Suprapubic skin (tissue), 4 donors: ENCODE data around the gene ZFHX3. TPM values are rescaled to one million over a fixed set of nuclear protein-coding genes. Genes with fewer than 3 reads are reported as not detected.

Experiments
- DNase-seq, 2 donors: peaks; one replicate each; pipeline ENCODE4 v3.0.0-alpha.2; 2019; ENCODE audit warnings: low spot score in 2 of 2
- H3K27ac ChIP-seq: fragments of 200-600 bp; sonication (generic); one replicate; pipeline ENCODE4 v1.5.1; 2019
- H3K27me3 ChIP-seq: fragments of 200-600 bp; sonication (generic); one replicate; pipeline ENCODE4 v1.5.1; 2019
- H3K36me3 ChIP-seq: fragments of 200-600 bp; sonication (generic); one replicate; pipeline ENCODE4 v1.5.1; 2019
- H3K4me1 ChIP-seq: fragments of 200-600 bp; sonication (generic); one replicate; pipeline ENCODE4 v1.5.1; 2019
- H3K4me3 ChIP-seq: fragments of 200-600 bp; sonication (generic); one replicate; pipeline ENCODE4 v1.5.1; 2019; ENCODE audit warnings: mild to moderate bottlenecking
- H3K9me3 ChIP-seq: fragments of 200-600 bp; sonication (generic); one replicate; pipeline ENCODE4 v1.5.1; 2019
- EP300 ChIP-seq: sonication (generic); formaldehyde crosslinking; IDR thresholded peaks from one replicate; pipeline ENCODE4 v1.6.1; 2017; ENCODE audit warnings: antibody characterized with exemption
- POLR2A ChIP-seq, 2 donors: fragments of 450-650 bp; IDR thresholded peaks; one replicate each; pipeline ENCODE4 v1.6.1; 2017; ENCODE audit warnings: antibody characterized with exemption in 2 of 2, mild to moderate bottlenecking in 2 of 2, moderate library complexity in 2 of 2
- POLR2AphosphoS5 ChIP-seq, 3 donors: sonication (generic); formaldehyde crosslinking; IDR thresholded peaks; one replicate each; pipeline ENCODE4 v1.6.1; 2017; ENCODE audit warnings: antibody characterized with exemption in 3 of 3
- WGBS: methylation state at CpG from one replicate; pipeline ENCODE4 v1.1.5; 2018; 5-methylcytosine and 5-hydroxymethylcytosine counted together
- total RNA-seq, 4 donors: library from RNA; depleted of rRNA; stranded (reverse); fragments of >200 nt; gene quantifications; one replicate each; pipeline ENCODE4 v1.1.0, GENCODE V29; 2016
- TF ChIP-seq, protein P1 (sequence below), 2 donors: fragments of 200-600 bp in 1 of 2; fragments of 450-650 bp in 1 of 2; sonication (generic) in 1 of 2; IDR thresholded peaks; one replicate each; pipeline ENCODE4 v1.5.1; 2016 to 2019; ENCODE audit warnings: antibody characterized with exemption in 2 of 2, mild to moderate bottlenecking in 1 of 2, moderate library complexity in 1 of 2

ZFHX3 gene
- total RNA-seq, 4 donors from 2014 or later: 10.4 to 16.1 (median 12.8) TPM

DNA sequence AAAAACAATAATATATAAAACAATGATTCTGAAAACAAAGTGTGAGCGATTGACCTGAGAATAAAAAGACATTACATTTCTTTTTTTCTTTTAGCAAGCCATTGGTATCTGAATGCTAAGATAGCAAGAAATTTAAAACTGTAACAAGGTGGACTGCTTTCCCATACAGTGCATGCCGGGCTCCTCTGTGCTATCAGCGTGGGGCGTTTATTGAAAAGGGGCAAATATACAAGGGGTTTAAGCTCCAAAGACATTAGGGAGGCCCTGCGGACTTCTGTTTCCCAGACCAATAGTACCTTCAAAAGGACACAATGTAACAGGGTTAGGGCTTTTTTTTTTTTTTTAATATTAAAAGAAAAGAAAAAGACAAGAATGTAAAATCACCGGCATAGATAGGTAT, 261.3 kb downstream of the ZFHX3 start:
- peaks cover 11% of the 10 kb centered on the region for H3K4me1 ChIP-seq
- H3K27me3 ChIP-seq: no peaks in the 10 kb centered on the region
- DNase-seq: no peak
- H3K4me3 ChIP-seq: no peak overlapping the region
- TF ChIP-seq EP300: no peak
- TF ChIP-seq, protein P1, sequence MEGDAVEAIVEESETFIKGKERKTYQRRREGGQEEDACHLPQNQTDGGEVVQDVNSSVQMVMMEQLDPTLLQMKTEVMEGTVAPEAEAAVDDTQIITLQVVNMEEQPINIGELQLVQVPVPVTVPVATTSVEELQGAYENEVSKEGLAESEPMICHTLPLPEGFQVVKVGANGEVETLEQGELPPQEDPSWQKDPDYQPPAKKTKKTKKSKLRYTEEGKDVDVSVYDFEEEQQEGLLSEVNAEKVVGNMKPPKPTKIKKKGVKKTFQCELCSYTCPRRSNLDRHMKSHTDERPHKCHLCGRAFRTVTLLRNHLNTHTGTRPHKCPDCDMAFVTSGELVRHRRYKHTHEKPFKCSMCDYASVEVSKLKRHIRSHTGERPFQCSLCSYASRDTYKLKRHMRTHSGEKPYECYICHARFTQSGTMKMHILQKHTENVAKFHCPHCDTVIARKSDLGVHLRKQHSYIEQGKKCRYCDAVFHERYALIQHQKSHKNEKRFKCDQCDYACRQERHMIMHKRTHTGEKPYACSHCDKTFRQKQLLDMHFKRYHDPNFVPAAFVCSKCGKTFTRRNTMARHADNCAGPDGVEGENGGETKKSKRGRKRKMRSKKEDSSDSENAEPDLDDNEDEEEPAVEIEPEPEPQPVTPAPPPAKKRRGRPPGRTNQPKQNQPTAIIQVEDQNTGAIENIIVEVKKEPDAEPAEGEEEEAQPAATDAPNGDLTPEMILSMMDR (IDR thresholded peaks at IDR 0.05): no peak
- TF ChIP-seq POLR2AphosphoS5 (IDR thresholded peaks at IDR 0.05): no peak
- TF ChIP-seq POLR2A (IDR thresholded peaks at IDR 0.05): no peak
- no peak overlapping the region for H3K27ac ChIP-seq
- WGBS: 94% methylated on average over 6 of the region's 6 CpGs
- H3K36me3 ChIP-seq: no peaks in the 10 kb centered on the region
- no peaks in the 10 kb centered on the region for H3K9me3 ChIP-seq

DNA sequence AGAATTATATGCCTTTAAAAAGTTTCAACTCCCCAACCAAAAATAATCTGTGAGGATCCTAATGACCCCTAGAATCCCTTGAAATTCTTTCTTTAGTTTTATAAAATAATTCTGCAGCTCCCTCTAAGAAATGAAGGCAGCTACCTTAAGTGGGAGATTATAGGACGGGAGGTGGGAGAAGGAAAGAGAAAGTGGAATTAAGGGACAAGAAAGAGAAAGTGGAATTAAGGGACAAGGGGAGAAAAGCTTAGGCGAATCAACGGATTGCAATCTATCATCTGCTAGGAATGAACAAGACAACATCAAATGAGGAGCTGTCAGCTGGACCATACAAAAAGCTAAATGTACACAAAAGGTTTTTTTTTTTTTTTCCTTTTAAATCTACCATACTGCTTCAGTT, 262.0 kb downstream of the ZFHX3 start:
- TF ChIP-seq POLR2A (IDR thresholded peaks at IDR 0.05) (no peak), EP300 (no peak), POLR2AphosphoS5 (IDR thresholded peaks at IDR 0.05) (no peak)
- TF ChIP-seq, protein P1 (IDR thresholded peaks at IDR 0.05): no peak
- no peak for DNase-seq
- no peaks in the 10 kb centered on the region for H3K27me3 ChIP-seq
- no peaks in the 10 kb centered on the region for H3K9me3 ChIP-seq
- H3K4me3 ChIP-seq: no peak overlapping the region
- no peaks in the 10 kb centered on the region for H3K36me3 ChIP-seq
- 68% methylated on average over 3 of the region's 3 CpGs for WGBS
- H3K4me1 ChIP-seq: peaks cover 11% of the 10 kb centered on the region
- no peak overlapping the region for H3K27ac ChIP-seq

DNA sequence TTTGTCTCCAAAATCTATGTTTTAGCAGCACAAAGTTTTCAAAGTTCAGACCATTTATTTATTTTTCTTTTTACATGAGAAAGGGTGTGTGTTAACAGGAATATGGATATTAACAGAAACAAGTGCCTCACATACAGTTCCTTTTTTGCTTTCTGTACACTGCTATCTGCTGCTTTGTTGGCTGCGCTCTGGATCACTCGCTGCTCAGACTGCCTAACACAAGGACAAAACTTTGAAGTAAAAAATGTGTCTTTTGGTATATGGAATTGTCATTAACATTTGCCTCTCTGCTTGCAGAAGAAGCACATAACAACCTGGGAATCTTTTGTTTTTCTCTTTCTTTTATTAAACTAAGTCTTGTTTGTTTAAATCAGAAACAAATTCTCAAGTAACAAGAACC, 262.8 kb downstream of the ZFHX3 start:
- TF ChIP-seq POLR2A (IDR thresholded peaks at IDR 0.05) (no peak), POLR2AphosphoS5 (IDR thresholded peaks at IDR 0.05) (no peak), EP300 (no peak)
- TF ChIP-seq, protein P1 (IDR thresholded peaks at IDR 0.05): no peak
- Histone ChIP-seq H3K36me3 (no peaks in the 10 kb centered on the region), H3K4me1 (peaks cover 11% of the 10 kb centered on the region), H3K9me3 (no peaks in the 10 kb centered on the region), H3K27ac (no peak overlapping the region), H3K27me3 (no peaks in the 10 kb centered on the region), H3K4me3 (no peak overlapping the region)
- no peak for DNase-seq
- WGBS: 89% methylated on average over 2 of the region's 2 CpGs

DNA sequence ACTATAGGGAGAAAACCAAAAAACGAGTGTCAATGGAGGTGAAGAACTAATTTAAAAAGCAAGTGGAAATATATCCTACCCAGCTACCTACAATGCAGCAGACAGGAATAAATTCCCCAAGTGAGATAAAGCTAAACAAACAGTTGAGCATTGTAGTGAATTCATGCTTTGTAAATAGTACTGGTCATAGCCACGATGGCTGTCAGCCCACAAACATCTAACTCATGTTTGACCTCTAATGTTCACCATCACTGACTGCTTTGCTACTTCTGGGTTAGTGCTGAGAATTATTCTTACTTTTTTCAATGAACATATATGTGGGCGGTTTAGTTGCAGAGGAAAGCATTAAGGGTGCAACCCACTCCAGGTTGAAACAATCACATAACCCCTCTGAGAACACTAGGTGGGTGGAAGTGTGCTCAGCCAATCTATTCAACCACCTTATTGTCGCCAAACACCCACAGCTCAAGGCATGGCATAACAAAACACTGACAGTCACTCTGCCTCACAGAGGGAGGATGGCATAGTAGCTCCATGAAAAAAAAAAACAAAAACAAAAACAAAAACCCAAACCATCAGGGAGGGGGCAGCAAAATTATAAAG, 264.1 kb downstream of the ZFHX3 start:
- Histone ChIP-seq H3K27me3 (no peaks in the 10 kb centered on the region), H3K4me1 (peaks cover 11% of the 10 kb centered on the region), H3K27ac (no peak overlapping the region), H3K36me3 (no peaks in the 10 kb centered on the region), H3K9me3 (no peaks in the 10 kb centered on the region), H3K4me3 (no peak overlapping the region)
- TF ChIP-seq POLR2A (IDR thresholded peaks at IDR 0.05): no peak
- no peak for TF ChIP-seq POLR2AphosphoS5 (IDR thresholded peaks at IDR 0.05)
- TF ChIP-seq, protein P1 (IDR thresholded peaks at IDR 0.05): no peak
- no peak for TF ChIP-seq EP300
- 85% methylated on average over 4 of the region's 4 CpGs for WGBS
- no peak for DNase-seq

DNA sequence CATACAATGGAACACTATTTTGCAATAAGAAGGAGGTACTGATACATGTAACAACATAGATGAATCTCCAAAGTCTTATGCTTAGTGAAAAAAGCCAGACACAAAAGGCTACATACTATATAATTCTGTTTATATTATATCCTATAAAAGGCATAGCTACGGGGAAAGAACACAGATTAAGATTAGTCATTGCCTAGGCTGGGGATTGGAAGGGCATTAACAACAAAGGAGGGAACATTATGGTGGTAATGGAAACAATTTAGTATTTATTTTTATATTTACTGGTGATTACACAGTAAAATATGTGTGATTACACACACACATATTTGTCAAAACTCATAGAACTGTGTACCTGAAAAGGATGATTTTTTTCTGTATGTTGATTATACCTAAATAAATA, 278.1 kb downstream of the ZFHX3 start:
- H3K36me3 ChIP-seq: no peaks in the 10 kb centered on the region
- no peak for DNase-seq
- TF ChIP-seq POLR2AphosphoS5 (IDR thresholded peaks at IDR 0.05): no peak
- TF ChIP-seq POLR2A (IDR thresholded peaks at IDR 0.05): no peak
- TF ChIP-seq, protein P1 (IDR thresholded peaks at IDR 0.05): no peak
- no peak for TF ChIP-seq EP300
- H3K4me3 ChIP-seq: no peak overlapping the region
- H3K27ac ChIP-seq: no peak overlapping the region
- 88% methylated on average over 1 of the region's 1 CpG for WGBS
- no peaks in the 10 kb centered on the region for H3K4me1 ChIP-seq
- H3K27me3 ChIP-seq: no peaks in the 10 kb centered on the region
- H3K9me3 ChIP-seq: no peaks in the 10 kb centered on the region
